ENCODE measurements around the gene GABRR2. TPM values are rescaled to one million over a fixed set of nuclear protein-coding genes. Genes with fewer than 3 reads are reported as not detected.
A peak's percentile ranks its signal among the peaks of the same experiment; 100 is the strongest.

The GABRR2 gene
- total and polyA plus RNA-seq, 10 of the 15 experiments (the other 5 are each of a cell fraction or from before 2014, with no cell fraction given): 0.16 to 0.72 (median 0.32) TPM; not detected in 2

DNA sequence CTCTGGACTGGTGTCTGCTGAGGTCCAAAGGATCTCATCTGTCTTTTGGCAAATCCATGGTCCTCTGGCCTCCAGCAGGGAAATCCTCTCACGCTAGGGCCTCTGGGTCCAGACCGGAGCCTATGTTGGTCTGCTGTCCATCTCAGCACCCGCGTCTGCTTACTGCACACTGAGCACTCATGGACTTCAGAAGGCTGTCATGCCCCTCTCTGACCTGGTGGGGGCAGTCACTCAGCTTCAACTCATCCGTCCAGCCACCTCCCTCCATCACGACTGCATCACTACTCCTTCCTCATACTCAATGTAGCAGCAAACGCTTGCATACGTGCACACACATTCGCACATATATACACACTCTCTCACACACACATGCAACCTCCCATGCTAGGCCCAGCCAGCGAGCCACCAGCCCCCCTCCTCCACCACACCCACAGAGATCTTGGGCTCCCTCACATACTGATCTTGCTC, 33.3 kb downstream of the GABRR2 start:
- H3K4me3 ChIP-seq: no peak overlapping the region
- H3K27me3 ChIP-seq (replicated peaks in 1 of 2; ENCODE audit: control insufficient read depth in 2 of 2, insufficient read depth in 2 of 2, low read length in 1 of 2): no peaks in the 10 kb centered on the region
- DNase-seq (ENCODE audit: low read depth, low spot score) (no peak), FAIRE-seq (peak; percentile 95), ATAC-seq (peak; percentile 99)
- H3K9me3 ChIP-seq (replicated peaks; ENCODE audit: control insufficient read depth, insufficient read depth, low read length): no peaks in the 10 kb centered on the region
- no peaks in the 10 kb centered on the region for H3K79me2 ChIP-seq (ENCODE audit: control insufficient read depth, insufficient read depth, low read length)
- BruUV-seq (replicated peaks): no TSS peak
- peaks cover 7% of the 10 kb centered on the region for H3K4me1 ChIP-seq (ENCODE audit: control insufficient read depth, insufficient read depth, low read length)
- TF ChIP-seq BMI1 (IDR thresholded peaks at IDR 0.05; ENCODE audit: borderline replicate concordance) (no peak), MTA3 (IDR thresholded peaks at IDR 0.05; ENCODE audit: borderline replicate concordance, low read length) (no peak), SPI1 (IDR thresholded peaks at IDR 0.05; ENCODE audit: borderline replicate concordance, insufficient read depth, low read depth, low read length) (no peak), SMC3 (IDR thresholded peaks at IDR 0.05; ENCODE audit: borderline replicate concordance, low read length) (peak; percentile 48), IRF4 (IDR thresholded peaks at IDR 0.05; ENCODE audit: low read depth, low read length) (peak; percentile 56; the same call in 1 of the 2 replicates), HDGF (IDR thresholded peaks at IDR 0.05) (peak; percentile 89), YY1 (IDR thresholded peaks at IDR 0.05; ENCODE audit: low read depth, low read length) (peak; percentile 78), PAX5 (IDR thresholded peaks at IDR 0.05; ENCODE audit: borderline replicate concordance, low read depth, low read length) (no peak), E2F4 (IDR thresholded peaks at IDR 0.05; ENCODE audit: low read depth, low read length) (no peak), RAD21 (IDR thresholded peaks at IDR 0.05; ENCODE audit: insufficient read depth, low read depth, low read length) (peak; percentile 77), NBN (IDR thresholded peaks at IDR 0.05) (0 out of 2 replicates have a peak, but pooled peaks have one; percentile 20), CREB1 (IDR thresholded peaks at IDR 0.05; ENCODE audit: low read depth) (peak; percentile 41; the same call in 1 of the 2 replicates), CTCF (IDR thresholded peaks at IDR 0.05 in 2 of 3, conservative IDR thresholded peaks at IDR 0.05 in 1 of 3; ENCODE audit: control insufficient read depth in 2 of 3, extremely low read depth in 1 of 3, insufficient read depth in 1 of 3, low read depth in 3 of 3, low read length in 3 of 3) (peak; percentile 60 to 86 (median 79)), SIN3A (IDR thresholded peaks at IDR 0.05; ENCODE audit: low read depth, low read length) (no peak), REST (IDR thresholded peaks at IDR 0.05; ENCODE audit: low read depth, low read length) (peak; percentile 73), POLR2A (IDR thresholded peaks at IDR 0.05; ENCODE audit: low read depth, low read length) (no peak)
- TF ChIP-seq, protein P1, sequence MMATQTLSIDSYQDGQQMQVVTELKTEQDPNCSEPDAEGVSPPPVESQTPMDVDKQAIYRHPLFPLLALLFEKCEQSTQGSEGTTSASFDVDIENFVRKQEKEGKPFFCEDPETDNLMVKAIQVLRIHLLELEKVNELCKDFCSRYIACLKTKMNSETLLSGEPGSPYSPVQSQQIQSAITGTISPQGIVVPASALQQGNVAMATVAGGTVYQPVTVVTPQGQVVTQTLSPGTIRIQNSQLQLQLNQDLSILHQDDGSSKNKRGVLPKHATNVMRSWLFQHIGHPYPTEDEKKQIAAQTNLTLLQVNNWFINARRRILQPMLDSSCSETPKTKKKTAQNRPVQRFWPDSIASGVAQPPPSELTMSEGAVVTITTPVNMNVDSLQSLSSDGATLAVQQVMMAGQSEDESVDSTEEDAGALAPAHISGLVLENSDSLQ (IDR thresholded peaks at IDR 0.05): peak; percentile 48; the same call in 1 of the 2 replicates
- POLR2A ChIA-PET: interaction anchor here (0.5 to 0.9 kb wide), 2 partner anchors 17 to 19 kb away, joined by 3 to 8 read pairs; no protein-coding TSS in a partner anchor
- SMC1A ChIA-PET (ENCODE audit: uncharacterized antibody, unreplicated experiment): interaction anchor here (1.0 to 2.6 kb wide), 8 partner anchors 66 to 149 kb away, joined by 3 to 15 read pairs (median 4); no protein-coding TSS in a partner anchor
- RAD21 ChIA-PET (ENCODE audit: unreplicated experiment): interaction anchor here (0.9 to 2.1 kb wide), 3 partner anchors 16 to 69 kb away, joined by 4 to 8 read pairs (median 6); no protein-coding TSS in a partner anchor
- CTCF ChIA-PET: interaction anchor here (0.7 to 4.1 kb wide), 17 partner anchors 11 to 299 kb away, joined by 3 to 29 read pairs (median 5); no protein-coding TSS in a partner anchor
- WGBS (ENCODE audit: insufficient coverage, insufficient replicate concordance, low lambda C conversion rate, missing lambda C conversion rate): 3% methylated on average over 10 of the region's 10 CpGs
- intact Hi-C loops (cut with micrococcal nuclease; ENCODE audit: unreplicated experiment) (loop anchor here (1.0 to 5.0 kb wide), 2 partner anchors 70 to 90 kb away; partner anchors contain the start of gene UBE2J1), in situ Hi-C loops (cut with MboI) (no loop called here)
- H2AFZ ChIP-seq (ENCODE audit: control insufficient read depth, low read depth, low read length): peak overlapping the region; percentile 63
- H4K20me1 ChIP-seq (ENCODE audit: control insufficient read depth, insufficient read depth): no peaks in the 10 kb centered on the region
- H3K4me2 ChIP-seq (ENCODE audit: control insufficient read depth, insufficient read depth): 0 out of 2 replicates have a peak overlapping the region, but pooled peaks have one; percentile 11
- no peak overlapping the region for H3K27ac ChIP-seq (ENCODE audit: control insufficient read depth, insufficient read depth)
- no peaks in the 10 kb centered on the region for H3K36me3 ChIP-seq (ENCODE audit: control insufficient read depth in 2 of 2, insufficient read depth in 2 of 2, low read length in 1 of 2)
- H3K9ac ChIP-seq (ENCODE audit: control insufficient read depth, insufficient read depth, low read length): no peak overlapping the region
